ENCODE data around the gene CSNK1G1.

The CSNK1G1 gene

DNA sequence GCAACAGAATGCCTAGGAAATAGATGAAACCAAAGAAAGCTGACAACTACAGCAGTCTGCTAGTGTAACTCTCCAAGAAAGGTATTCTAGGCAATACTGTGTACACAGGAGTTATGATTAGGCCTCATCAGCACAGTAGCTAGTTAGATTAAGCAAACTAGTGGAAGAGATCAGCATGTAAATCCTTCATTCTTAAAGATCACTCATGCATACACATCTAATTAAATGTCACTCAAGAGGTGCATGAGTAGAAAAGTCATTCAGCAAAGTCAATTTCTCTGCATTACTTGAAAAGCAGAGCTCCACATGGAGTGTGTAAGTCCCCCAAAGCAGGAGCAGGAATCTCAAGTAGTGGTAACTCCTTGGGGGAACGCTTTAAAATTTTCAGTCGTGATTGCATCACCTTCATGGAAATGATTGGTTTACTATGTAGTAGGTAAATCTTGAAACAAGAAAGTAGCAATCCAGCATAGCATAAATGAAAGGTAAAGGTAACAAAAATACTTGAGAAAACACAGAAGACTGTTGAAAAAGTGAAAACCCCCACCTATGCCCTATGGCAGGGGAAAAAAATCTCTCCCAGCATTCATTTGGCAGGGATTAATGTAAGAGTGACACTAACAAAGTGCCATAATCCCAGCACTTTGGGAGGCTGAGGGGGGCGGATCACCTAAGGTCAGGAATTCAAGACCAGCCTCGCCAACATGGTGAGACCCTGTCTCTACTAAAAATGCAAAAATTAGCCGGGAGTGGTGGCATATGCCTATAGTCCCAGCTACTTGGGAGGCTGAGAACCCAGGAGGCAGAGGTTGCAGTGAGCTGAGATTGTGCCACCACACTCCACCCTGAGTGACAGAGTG lies 163.8 kb downstream of the CSNK1G1 start:
- DNase-seq (ENCODE audit: low spot score), result no peak

DNA sequence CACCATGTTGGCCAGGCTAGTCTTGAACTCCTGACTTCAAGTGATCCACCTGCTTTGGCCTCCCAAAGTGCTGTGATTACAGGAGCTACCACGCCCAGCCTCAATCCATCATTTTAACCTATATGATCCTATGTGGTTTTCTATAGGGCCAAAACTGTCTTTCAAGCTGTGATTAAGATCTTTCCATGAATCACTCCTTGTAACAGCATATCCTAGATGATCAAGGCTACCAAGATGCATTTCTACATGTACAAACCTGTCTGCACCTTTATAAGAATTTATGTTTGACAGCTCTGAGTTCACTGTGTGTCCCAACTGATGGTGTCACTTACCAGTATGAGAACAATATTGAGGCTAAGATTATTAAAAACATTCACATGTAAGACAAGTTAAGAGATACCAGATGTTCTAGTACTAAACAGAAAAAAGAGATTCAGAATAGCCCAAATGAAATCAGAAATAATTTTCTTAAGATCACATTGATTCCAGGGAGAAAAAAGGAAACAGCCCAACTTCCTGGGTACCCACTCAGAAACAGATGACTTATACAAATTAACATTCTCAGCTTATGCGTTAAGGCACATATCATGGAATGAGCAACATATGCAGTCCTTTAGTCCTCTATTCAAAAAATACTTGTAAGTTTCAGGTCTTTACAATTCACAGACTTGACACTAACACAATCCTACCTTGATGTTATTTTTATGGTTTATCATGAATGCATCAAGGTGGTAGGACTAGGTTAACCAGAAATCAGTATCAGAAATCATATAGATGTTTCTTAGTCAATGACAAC lies 168.4 kb downstream of the CSNK1G1 start:
- no peak for DNase-seq (ENCODE audit: low spot score)

DNA sequence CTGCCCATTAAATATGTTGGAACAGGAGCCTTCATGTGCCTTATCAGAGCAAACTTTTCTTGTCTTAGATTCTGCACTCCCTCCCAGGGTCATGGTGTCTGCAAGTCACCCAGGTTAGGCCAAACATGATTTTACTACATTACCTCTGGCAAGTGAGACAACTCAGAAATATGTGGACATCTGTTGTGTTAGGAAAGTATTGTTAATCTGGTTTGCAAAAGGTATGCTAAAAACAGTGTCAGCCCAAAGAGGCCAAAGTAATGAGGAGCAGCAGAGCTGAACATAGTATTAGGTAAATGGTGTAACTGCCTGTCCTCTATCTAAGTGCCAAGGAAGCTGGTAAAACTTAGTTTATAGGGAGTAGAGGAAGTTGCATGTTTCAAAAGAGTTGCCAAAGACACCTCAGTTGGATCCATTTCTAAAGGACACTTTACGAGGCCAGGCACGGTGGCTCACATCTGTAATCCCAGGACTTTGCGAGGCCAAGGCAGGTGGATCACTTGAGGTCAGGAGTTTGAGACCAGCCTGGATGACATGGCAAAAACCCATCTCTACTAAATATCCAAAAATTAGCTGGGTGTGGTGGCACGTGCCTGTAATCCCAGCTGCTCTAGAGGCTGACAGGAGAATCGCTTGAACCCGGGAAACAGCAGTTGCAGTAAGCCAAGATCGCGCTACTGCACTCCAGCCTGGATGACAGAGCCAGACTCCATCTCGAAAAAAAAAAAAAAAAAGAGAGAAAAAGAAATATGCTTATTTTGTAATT lies 170.6 kb downstream of the CSNK1G1 start:
- DNase-seq (ENCODE audit: low spot score), result no peak

DNA sequence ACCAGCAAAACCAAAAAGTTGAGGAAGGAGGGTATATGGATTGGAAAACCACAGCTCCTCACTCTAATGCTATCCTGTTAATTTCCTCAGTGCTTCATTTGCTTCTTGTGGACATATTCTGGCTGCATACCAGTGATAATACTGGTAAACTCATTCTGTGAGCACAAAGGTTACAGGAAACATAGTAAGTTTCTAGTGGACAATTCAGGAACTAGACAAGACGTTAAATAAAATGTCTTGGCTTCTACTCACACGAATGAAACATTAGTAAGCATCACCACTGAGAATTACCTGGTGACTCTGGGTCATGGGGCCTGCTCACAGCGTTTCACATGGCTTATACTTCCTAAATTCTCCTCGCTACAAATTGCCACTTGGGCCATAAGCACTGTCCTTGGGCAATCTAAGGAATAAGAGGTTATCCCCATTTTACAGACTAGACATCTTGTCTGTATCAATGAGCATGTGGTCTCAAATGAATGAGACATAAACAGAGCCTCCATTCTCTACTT lies 173.1 kb downstream of the CSNK1G1 start:
- no peak for DNase-seq (ENCODE audit: low spot score)

DNA sequence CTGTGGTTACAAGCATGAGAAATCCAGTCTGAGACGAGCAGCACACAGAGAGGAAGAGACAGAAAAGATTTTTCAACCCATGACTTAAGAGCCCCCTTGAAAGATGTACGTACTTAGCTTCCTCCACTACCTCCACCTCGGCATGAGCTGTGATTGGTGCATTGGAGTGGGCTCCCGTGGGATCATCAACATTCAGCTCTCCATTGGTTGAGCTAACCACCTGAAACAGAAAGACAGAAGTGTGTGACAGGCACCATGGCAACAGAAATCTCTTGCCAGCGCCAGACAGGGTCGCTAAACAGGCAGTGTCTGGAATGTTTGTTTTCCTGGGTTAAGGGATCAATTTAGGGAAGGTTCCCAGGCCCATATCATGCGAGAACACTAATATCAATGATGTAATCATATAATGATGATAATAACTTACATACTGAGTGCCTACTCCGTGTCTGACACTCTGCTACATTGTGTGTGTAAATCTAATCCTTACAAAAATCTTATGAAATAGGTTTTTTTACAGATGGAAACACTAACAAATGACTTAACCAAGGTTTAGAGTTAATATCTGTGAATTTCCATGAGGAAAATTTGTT lies 175.6 kb downstream of the CSNK1G1 start:
- DNase-seq (ENCODE audit: low spot score), result no peak

GRCh38 chr15:64166102-64166890 lies 189.7 kb downstream of the CSNK1G1 start:
- DNase-seq (ENCODE audit: low spot score), result no peak

GRCh38 chr15:64164436-64164835 lies 191.5 kb downstream of the CSNK1G1 start:
- DNase-seq (ENCODE audit: low spot score), result no peak

DNA sequence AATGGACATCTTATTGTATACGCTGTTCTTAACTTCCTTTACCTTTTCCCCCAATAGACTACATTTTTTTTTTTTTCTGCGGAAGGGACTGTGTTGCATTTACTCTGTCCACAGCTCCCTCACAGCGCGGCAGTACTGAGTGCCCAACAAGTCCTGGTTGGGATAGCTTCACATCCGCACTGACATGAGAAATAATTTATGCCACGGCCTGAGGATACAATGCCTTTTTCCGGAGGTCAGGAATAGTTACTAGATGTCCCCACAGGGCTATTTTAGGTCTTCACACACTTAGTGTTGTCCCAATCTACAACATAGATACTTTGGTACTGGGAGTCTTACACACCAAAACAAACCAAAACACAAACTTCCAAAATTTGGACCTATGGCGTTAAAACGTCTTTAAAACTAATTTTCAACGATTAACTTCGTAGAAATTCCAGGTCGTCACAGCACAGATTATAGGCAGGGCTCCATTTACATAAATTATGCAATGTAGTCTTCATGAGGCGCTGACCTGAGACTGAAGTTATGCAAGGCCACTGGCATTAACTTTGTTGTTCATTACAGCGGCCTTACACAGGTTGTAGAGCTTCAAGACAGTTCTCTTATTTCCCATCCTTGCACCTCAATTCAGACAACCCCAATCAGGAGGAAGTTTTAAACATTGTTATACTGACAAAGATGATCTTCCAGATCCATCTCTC lies 192.2 kb downstream of the CSNK1G1 start:
- DNase-seq (ENCODE audit: low spot score), result no peak

DNA sequence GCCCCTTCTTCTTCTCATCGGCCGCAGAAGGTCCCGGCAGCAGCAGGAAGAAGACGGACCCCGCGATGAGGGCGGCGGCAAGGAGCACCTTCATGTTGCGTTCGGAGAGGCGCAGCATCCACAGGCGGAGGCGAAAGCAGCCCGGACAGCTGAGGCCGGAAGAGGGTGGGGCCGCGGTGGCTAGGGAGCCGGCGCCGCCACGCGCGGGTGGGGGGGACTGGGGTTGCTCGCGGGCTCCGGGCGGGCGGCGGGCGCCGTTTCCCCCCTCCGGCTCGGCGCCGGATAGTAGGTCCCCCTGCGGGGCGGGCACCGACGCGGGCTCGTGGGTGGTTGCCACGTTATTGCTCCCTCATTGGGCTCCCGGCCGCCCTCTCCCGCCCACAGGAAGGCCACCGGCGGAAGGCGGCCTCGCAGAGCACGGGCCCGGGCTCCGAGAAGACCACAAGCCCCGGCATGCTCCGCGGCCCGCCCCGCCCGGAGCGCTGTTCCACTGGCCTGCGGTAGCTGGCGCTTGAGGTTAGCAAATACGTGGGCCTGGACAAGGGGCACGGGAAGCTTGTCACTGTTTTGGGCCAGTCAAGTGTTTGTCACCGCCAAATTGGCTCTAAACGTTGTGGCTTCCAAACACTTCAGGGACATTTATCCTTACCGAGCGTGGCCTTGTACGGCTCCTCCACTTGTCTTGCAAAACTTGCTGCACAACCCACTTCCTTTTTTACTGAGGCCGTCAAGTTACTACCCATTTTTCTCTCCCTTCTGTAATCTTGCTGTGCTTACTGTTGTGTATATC lies 192.9 kb downstream of the CSNK1G1 start, which contains the start of gene PPIB:
Gene PPIB (minus strand): TSS at position 154 of the 790 bp plus-strand sequence. CDS start 36 bp downstream, at position 118.
- DNase-seq (ENCODE audit: low spot score), result peak; percentile 98

DNA sequence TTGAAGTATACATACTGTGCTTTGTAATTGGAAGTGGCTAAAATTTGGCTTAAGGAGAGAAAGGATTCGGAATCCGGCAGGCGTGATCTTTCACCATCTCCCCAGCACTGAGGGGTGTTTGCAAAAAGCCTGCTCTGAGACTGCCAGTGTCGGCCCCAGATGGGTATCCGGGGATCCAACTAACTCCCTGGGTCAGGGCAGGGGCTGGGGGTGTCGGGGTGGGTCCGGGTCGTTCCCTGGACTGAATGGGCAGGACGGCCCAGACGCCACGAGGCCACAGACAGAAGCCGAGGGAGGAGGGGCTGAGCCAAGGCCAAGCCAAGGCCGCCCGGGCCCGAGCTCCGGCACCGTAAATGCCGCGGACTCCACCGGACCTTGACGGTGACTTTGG lies 193.5 kb downstream of the CSNK1G1 start:
- no peak for DNase-seq (ENCODE audit: low spot score)

DNA sequence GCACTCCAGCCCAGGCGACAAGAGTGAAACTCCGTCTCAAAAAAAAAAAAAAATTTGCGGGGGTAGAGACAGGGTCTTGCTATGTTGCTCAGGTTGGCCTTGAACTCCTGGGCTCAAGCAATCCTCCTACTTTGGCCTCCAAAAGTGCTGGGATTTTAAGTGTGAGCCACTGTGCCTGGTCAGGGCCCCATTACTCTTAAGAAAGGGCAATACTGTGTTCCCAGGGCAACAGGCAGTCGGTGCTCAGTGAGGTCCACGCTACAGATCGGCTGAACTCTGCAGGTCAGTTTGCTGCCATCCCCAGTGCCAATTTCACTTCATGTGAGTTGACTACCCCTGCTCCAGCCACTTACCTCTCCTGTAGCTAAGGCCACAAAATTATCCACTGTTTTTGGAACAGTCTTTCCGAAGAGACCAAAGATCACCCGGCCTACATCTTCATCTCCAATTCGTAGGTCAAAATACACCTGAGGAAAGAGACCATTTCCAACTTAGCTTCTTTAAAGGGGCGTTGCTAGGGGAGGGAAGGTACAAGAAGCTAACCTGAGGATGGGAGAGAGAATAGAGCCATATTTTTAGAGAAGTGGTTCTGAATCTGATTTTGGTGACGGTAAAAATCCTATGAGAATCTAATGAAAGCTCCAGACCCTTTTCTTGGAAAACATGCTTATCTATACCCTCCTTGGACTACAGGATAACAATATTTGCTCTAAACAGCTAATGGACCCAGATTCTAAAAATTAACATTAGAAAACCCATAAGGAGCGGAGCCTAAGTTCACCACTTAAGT lies 194.1 kb downstream of the CSNK1G1 start:
- DNase-seq (ENCODE audit: low spot score), result no peak

GRCh38 chr15:64158363-64159134 lies 197.4 kb downstream of the CSNK1G1 start:
- no peak for DNase-seq (ENCODE audit: low spot score)

GRCh38 chr15:64157599-64158125 lies 198.3 kb downstream of the CSNK1G1 start:
- DNase-seq (ENCODE audit: low spot score), result no peak

DNA sequence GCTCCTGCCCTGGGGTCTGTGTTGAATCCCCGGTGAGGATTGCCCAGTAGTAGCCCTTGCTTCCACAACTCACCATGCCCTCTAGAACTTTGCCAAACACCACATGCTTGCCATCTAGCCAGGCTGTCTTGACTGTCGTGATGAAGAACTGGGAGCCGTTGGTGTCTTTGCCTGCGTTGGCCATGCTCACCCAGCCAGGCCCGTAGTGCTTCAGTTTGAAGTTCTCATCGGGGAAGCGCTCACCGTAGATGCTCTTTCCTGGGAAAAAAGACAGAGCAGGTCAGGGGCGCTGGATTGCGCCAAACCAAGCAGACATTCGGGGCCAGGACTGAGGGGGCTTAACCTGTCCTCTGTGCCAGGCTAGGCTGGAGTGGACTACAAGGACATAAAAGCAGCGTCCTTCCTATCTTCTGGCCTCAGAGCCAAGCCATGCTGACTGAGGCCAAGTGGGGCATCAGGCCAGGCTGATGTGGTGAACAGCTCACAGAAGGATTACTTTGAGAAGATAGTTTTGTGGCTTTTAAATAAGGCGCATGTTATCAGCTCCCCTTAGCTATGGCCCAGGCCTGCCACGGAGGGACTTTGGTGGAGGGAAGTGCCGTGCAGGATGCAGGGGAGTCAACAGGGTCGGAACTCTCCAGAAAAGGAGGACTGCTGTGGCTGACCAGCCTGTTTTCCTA lies 199.2 kb downstream of the CSNK1G1 start:
- DNase-seq (ENCODE audit: low spot score), result no peak

DNA sequence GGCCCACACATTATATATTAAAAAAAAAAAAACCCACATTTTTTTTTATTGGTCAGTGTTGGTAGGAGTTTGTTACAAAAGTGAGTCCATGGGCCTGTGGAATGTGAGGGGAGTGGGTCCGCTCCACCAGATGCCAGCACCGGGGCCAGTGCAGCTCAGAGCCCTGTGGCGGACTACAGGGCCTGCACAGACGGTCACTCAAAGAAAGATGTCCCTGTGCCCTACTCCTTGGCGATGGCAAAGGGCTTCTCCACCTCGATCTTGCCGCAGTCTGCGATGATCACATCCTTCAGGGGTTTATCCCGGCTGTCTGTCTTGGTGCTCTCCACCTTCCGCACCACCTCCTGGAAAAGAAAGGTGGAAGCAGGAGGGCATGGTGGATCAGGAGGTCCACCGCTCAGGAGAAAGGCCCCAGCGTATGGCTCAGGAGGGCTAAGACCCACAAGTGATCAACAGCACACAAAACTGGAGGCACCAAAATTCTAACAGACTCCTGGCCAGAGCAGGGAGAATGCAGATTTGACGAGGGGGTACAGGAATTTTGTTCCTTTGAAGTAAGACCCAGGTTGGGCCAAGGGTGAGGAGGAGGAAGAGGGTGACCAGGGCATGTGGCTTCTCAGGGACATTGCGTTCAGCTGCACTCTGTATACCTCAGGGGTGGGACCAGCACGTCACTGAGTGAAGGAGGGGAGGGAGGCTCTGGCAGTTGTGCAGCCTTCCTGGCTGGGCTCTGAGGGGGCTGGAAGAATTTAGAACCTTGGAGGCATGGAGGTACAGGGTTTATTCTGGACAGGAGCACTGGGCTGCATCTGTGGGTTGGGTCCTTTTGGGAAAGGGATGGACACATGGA lies 199.9 kb downstream of the CSNK1G1 start:
- DNase-seq (ENCODE audit: low spot score), result no peak

Data from hematopoietic multipotent progenitor cell treated with erythropoietin and hydrocortisone succinate and interleukin-3 and kit ligand, for 15 days (in vitro differentiated cells).